GM10266 (cell line): ENCODE results near the gene EPM2A.

Experiments used
- DNase-seq: peaks from one replicate; pipeline ENCODE4 v3.0.0; 2012; ENCODE audit errors: extremely low spot score
- TF ChIP-seq, protein P1 (sequence below): IDR thresholded peaks from 2 replicates; pipeline ENCODE4 v1.5.1; 2012; ENCODE audit warnings: mild to moderate bottlenecking, low read depth; ENCODE audit not compliant: control insufficient read depth, insufficient read depth; ENCODE audit errors: missing control alignments

Gene EPM2A

DNA sequence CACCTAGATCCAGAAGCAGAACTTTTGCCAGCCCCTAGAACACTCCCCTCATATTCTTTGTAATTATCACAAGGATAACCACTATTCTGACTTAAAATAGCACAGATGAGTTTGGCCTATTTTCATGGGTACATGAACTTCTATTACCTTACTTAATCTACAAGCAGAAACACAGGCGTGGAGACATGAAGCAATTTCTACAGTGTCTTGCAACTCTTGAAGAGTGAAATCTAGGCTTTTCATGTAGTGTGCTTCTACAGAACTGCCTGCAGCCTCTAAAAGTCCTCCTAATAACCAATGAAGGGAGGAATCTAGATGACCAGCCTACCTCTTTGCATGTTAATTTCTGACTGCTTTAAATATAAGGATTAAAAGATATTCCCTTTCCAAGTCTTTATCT lies 82.7 kb downstream of the EPM2A start:
- TF ChIP-seq, protein P1, sequence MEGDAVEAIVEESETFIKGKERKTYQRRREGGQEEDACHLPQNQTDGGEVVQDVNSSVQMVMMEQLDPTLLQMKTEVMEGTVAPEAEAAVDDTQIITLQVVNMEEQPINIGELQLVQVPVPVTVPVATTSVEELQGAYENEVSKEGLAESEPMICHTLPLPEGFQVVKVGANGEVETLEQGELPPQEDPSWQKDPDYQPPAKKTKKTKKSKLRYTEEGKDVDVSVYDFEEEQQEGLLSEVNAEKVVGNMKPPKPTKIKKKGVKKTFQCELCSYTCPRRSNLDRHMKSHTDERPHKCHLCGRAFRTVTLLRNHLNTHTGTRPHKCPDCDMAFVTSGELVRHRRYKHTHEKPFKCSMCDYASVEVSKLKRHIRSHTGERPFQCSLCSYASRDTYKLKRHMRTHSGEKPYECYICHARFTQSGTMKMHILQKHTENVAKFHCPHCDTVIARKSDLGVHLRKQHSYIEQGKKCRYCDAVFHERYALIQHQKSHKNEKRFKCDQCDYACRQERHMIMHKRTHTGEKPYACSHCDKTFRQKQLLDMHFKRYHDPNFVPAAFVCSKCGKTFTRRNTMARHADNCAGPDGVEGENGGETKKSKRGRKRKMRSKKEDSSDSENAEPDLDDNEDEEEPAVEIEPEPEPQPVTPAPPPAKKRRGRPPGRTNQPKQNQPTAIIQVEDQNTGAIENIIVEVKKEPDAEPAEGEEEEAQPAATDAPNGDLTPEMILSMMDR = no peak
- no peak for DNase-seq

DNA sequence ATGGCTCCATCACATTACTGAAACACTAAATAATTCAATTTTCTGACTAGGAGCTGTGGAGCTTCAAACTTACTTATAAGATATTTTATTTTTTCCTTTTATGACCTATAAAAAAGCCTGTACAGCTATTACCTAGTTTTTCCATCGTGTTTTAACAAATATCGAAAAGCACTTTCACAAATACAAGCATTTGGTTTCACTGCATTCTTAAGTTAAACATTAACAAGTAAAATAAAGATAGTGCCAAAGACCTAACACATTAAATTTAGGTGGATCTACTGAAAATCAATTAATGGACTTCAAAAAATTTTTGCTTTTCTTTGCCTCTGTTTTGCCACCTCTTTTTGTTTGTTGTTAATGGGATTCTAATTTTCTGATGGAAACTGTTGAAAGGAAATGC lies 83.3 kb downstream of the EPM2A start:
- TF ChIP-seq, protein P1 = no peak
- no peak for DNase-seq

DNA sequence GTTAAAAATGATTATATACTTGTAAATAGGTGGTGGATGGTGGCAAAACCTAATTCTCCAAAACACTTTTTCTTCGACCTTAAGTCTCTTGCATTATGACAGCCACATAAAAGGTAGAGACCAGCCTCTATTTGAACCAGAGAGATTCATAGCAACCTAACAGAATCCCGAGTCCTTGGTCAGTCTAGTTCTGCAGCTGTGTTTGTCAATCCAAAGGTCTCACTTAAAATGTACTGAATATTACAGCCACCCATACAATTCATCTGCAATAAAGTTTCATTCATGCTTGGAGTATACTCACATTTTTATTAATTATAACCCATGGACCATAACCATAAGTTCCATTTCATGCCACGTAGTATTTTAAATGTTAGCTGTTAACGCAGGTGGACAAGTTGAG lies 87.2 kb downstream of the EPM2A start:
- DNase-seq = no peak
- TF ChIP-seq, protein P1 = no peak

DNA sequence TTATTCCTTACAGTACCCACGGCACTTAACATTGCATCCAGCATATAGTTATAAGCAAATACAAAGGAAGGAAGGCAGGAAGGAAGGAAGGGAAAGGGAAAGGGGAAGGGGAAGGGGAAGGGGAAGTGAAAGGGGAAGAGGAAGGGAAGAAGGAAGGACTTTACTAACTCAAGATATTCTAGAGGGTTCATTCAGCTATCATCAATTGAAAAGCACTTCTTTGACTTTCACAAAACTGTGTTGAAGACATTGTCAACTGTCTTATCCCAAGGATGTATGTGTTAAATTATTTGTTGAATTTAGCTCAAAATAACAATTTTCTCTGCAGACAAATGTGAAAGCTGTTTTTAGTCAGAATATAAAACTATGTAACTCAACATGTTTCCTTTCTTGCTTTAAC lies 87.7 kb downstream of the EPM2A start:
- TF ChIP-seq, protein P1 = no peak
- DNase-seq = no peak

DNA sequence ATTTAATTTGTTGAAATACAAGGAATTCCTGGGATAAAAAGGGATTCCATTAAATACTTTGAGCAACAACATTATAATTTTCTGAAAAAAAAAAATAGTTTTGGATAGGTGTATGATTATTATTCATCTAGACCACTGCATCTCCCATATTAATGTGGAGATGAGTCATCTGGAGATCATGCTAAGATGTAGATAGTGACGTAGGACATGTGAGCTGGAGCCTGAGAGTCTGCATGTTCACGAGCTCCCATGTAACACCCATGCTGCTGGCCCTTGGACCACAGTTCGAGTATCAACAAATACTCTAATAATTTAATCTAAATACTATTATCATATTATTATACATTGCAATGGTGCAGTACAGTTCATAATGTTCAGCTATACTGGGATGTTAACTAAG lies 91.6 kb downstream of the EPM2A start:
- no peak for DNase-seq
- TF ChIP-seq, protein P1 = no peak

DNA sequence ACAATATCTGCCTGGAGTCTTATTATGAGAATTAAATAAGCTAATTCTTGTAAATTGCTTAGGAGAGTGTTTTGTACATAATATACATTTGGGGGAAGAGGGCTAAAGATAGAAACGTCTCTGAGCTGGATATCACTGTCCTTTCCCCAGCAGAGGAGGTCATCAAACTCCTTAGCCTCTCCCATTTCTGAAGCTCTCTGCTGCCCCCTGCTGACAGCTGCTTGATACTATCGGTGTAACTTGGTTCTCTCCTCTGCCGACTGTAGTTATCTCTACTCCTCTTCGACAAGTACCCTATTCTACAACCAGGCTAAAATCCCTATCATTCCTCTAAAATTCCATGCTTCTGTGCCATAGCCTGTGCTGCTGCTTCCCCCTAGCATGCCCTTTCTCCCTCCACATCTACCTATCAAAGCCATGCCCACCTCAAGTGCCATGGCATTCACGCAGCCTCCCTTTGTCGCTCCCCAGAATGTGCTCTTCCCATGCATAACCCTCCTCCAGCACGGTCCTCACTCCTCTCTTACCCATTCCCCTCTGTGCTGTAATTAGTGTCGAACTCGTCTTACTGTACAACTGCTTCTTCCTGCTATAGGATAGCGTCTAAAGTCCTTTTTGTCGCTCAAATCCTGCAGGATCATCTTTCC lies 101.2 kb downstream of the EPM2A start:
- DNase-seq = peak; percentile 68
- TF ChIP-seq, protein P1 = peak; percentile 89

DNA sequence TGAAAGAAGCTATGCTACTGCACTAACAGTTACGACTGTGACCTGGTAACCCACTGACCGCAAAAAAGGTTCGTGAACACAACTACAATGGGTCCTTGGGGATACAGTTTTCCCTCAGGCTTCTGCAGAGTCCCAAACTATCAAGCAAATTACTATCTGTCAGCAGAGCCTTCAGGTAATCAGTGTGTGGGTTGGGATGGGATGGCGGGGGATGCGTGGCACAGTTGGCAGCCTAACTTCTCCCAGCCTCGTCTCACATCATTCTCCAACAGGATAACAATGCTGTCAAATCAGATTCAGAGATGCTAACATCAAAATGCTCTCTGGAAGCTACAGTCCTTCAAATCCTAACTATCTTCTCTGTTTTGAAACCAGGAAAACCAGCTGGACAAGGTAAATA lies 102.3 kb downstream of the EPM2A start:
- TF ChIP-seq, protein P1 = no peak
- DNase-seq = no peak
